ENCODE results near the gene RETREG3. TPM values are rescaled to one million over a fixed set of nuclear protein-coding genes. Genes with fewer than 3 reads are reported as not detected.

The RETREG3 gene
- polyA plus RNA-seq, 2 of the 4 experiments (the other 2 are of a cell fraction), result 24.2 to 28.3 TPM

GRCh38 chr17:42640121-42640520 lies 30.9 kb upstream of the RETREG3 start:
- Histone ChIP-seq H3K9me3 (no peaks in the 10 kb centered on the region), H3K4me2 (no peak overlapping the region), H3K4me3 (no peak overlapping the region), H3K4me1 (no peaks in the 10 kb centered on the region), H3K27ac (no peak overlapping the region)
- ATAC-seq (no peak), FAIRE-seq (no peak), DNase-seq (ENCODE audit: low read depth in 1 of 2, low spot score in 1 of 2) (no peak)
- WGBS (ENCODE audit: missing lambda C conversion rate), result 91% methylated on average over 4 of the region's 4 CpGs
- TF ChIP-seq NFE2L2 (conservative IDR thresholded peaks at IDR 0.05; ENCODE audit: low read length) (peak; percentile 73), PHF8 (IDR thresholded peaks at IDR 0.05; ENCODE audit: borderline replicate concordance, low read depth) (no peak), CHD4 (IDR thresholded peaks at IDR 0.05; ENCODE audit: borderline replicate concordance) (no peak), POLR2A (IDR thresholded peaks at IDR 0.05; ENCODE audit: low read length) (no peak)
- ChIA-PET POLR2A (no interaction called here), CTCF (no interaction called here)

- TF ChIP-seq ZNF302 (CRISPR knock-in tag; IDR thresholded peaks at IDR 0.05), result no peak
- no peak for TF ChIP-seq FOXS1 (CRISPR knock-in tag; IDR thresholded peaks at IDR 0.05)
- no peak for TF ChIP-seq HDAC2 (IDR thresholded peaks at IDR 0.05)
- TF ChIP-seq NR3C1 (IDR thresholded peaks at IDR 0.05), result no peak
- no peak for TF ChIP-seq ZC3H11A (IDR thresholded peaks at IDR 0.05)
- no peak for TF ChIP-seq HMGXB4 (CRISPR knock-in tag; IDR thresholded peaks at IDR 0.05; ENCODE audit: borderline replicate concordance)
- TF ChIP-seq EP300 (IDR thresholded peaks at IDR 0.05), result no peak
- TF ChIP-seq KDM1A (IDR thresholded peaks at IDR 0.05; ENCODE audit: low read depth), result no peak
- TF ChIP-seq PHF8 (IDR thresholded peaks at IDR 0.05; ENCODE audit: borderline replicate concordance, low read depth), result no peak
- no peak overlapping the region for H3K27ac ChIP-seq
- ChIA-PET POLR2A (no interaction called here), CTCF (interaction anchor here (1.1 to 1.7 kb wide), 2 partner anchors 36 to 40 kb away, joined by 3 read pairs; no protein-coding TSS in a partner anchor)
- no peak overlapping the region for H3K4me2 ChIP-seq
- WGBS (ENCODE audit: missing lambda C conversion rate), result 74% methylated on average over 6 of the region's 7 CpGs
- ATAC-seq, result peak; percentile 27 to 46; a peak in 3 of 6 replicates
- no peak for FAIRE-seq
- DNase-seq (ENCODE audit: low read depth in 1 of 2, low spot score in 1 of 2), result no peak
- no peaks in the 10 kb centered on the region for H3K9me3 ChIP-seq
- H3K4me1 ChIP-seq, result no peaks in the 10 kb centered on the region
- H3K4me3 ChIP-seq, result no peak overlapping the region
These were observed 30.4 kb upstream of the RETREG3 start for GRCh38 chr17:42639525-42640113.

- ChIA-PET CTCF (interaction anchor here (0.5 to 3.4 kb wide), 6 partner anchors 13 to 95 kb away, joined by 3 to 14 read pairs (median 4); no protein-coding TSS in a partner anchor), POLR2A (interaction anchor here (0.8 kb wide), 1 partner anchor 26 kb away, joined by 5 read pairs; the partner anchor contains the start of gene TUBG2)
- ATAC-seq (peak; percentile 49 to 50; a peak in 4 of 6 replicates), DNase-seq (ENCODE audit: low read depth in 1 of 2, low spot score in 1 of 2) (no peak), FAIRE-seq (no peak)
- Histone ChIP-seq H3K4me1 (no peaks in the 10 kb centered on the region), H3K27ac (no peak overlapping the region), H3K4me3 (no peak overlapping the region), H3K4me2 (no peak overlapping the region), H3K9me3 (no peaks in the 10 kb centered on the region)
- TF ChIP-seq EP300 (IDR thresholded peaks at IDR 0.05) (no peak), POLR2AphosphoS2 (conservative IDR thresholded peaks at IDR 0.05; ENCODE audit: low read length) (no peak), E2F6 (IDR thresholded peaks at IDR 0.05; ENCODE audit: borderline replicate concordance, low read depth) (no peak), RARB (CRISPR knock-in tag; IDR thresholded peaks at IDR 0.05) (no peak), TFCP2L1 (CRISPR knock-in tag; IDR thresholded peaks at IDR 0.05) (no peak)
- WGBS (ENCODE audit: missing lambda C conversion rate), result 76% methylated on average over 9 of the region's 9 CpGs
These were observed 23.8 kb upstream of the RETREG3 start for GRCh38 chr17:42632949-42633444.

- peaks cover 1% of the 10 kb centered on the region for H3K4me1 ChIP-seq
- H3K4me2 ChIP-seq, result no peak overlapping the region
- H3K27ac ChIP-seq, result no peak overlapping the region
- DNase-seq (ENCODE audit: low read depth in 1 of 2, low spot score in 1 of 2), result no peak
- ATAC-seq, result no peak
- H3K9me3 ChIP-seq, result no peaks in the 10 kb centered on the region
- FAIRE-seq, result no peak
- ChIA-PET POLR2A (interaction anchor here (0.8 kb wide), 1 partner anchor 21 kb away, joined by 4 read pairs; the partner anchor contains the start of genes RETREG3 and TUBG1), CTCF (interaction anchor here (0.6 to 2.3 kb wide), 4 partner anchors 11 to 92 kb away, joined by 3 to 9 read pairs (median 4); partner anchors contain the start of gene PLEKHH3)
- H3K4me3 ChIP-seq, result no peak overlapping the region
- 60% methylated on average over 3 of the region's 3 CpGs for WGBS (ENCODE audit: missing lambda C conversion rate)
- TF ChIP-seq MAZ (IDR thresholded peaks at IDR 0.05; ENCODE audit: borderline replicate concordance, low read depth, low read length) (no peak), KDM5A (IDR thresholded peaks at IDR 0.05) (no peak), JUN (IDR thresholded peaks at IDR 0.05) (no peak), TP53 (CRISPR knock-in tag; IDR thresholded peaks at IDR 0.05) (no peak), HOXB5 (CRISPR knock-in tag; IDR thresholded peaks at IDR 0.05) (no peak), GATA3 (IDR thresholded peaks at IDR 0.05; ENCODE audit: borderline replicate concordance) (no peak), FOSB (CRISPR knock-in tag; IDR thresholded peaks at IDR 0.05) (no peak), NPAS2 (CRISPR knock-in tag; IDR thresholded peaks at IDR 0.05; ENCODE audit: borderline replicate concordance) (no peak), NR3C1 (IDR thresholded peaks at IDR 0.05) (no peak), HEYL (CRISPR knock-in tag; IDR thresholded peaks at IDR 0.05) (no peak), TFCP2L1 (CRISPR knock-in tag; IDR thresholded peaks at IDR 0.05) (no peak), RAD21 (conservative IDR thresholded peaks at IDR 0.05 in 1 of 2, IDR thresholded peaks at IDR 0.05 in 1 of 2) (no peak), POLR2A (IDR thresholded peaks at IDR 0.05; ENCODE audit: low read length) (no peak)
These were observed 20.3 kb upstream of the RETREG3 start for GRCh38 chr17:42629411-42630009.
